Vagina (tissue), 2 donors: ENCODE results near the gene MPND. TPM values are rescaled to one million over a fixed set of nuclear protein-coding genes. Genes with fewer than 3 reads are reported as not detected.

Experiments used
- DNase-seq, 2 donors: peaks; one replicate each; pipeline ENCODE4 v3.0.0-alpha.2; 2017; ENCODE audit errors: extremely low spot score in 2 of 2
- H3K27ac ChIP-seq: fragments of 200-600 bp; sonication (generic); one replicate; pipeline ENCODE4 v1.5.1; 2019
- H3K27me3 ChIP-seq: fragments of 200-600 bp; sonication (generic); one replicate; pipeline ENCODE4 v1.5.1; 2019
- H3K36me3 ChIP-seq, 2 donors: fragments of 200-600 bp; sonication (generic); one replicate each; pipeline ENCODE4 v1.5.1; 2017 to 2019
- H3K4me1 ChIP-seq: fragments of 200-600 bp; sonication (generic); one replicate; pipeline ENCODE4 v1.5.1; 2019
- H3K4me3 ChIP-seq, 2 donors: fragments of 200-600 bp; sonication (generic); 1 replicate in 1 of 2; 2 replicates in 1 of 2; pipeline ENCODE4 v1.5.1; 2016 to 2019
- H3K9me3 ChIP-seq: fragments of 200-600 bp; sonication (generic); one replicate; pipeline ENCODE4 v1.5.1; 2019
- CTCF ChIP-seq, 3 experiments: fragments of 450-650 bp in 2 of 3; fragments of 200-600 bp in 1 of 3; sonication (generic) in 1 of 3; IDR thresholded peaks; one replicate each; pipeline ENCODE4 v1.5.1; 2017 to 2019; ENCODE audit warnings: antibody characterized with exemption in 3 of 3, mild to moderate bottlenecking in 2 of 3, moderate library complexity in 2 of 3
- POLR2A ChIP-seq, 2 donors: fragments of 450-650 bp; IDR thresholded peaks; one replicate each; pipeline ENCODE4 v1.6.1; 2017; ENCODE audit warnings: antibody characterized with exemption in 2 of 2, mild to moderate bottlenecking in 2 of 2, moderate library complexity in 2 of 2
- POLR2AphosphoS5 ChIP-seq, 2 donors: sonication (generic); formaldehyde crosslinking; IDR thresholded peaks; one replicate each; pipeline ENCODE4 v1.9.0; 2017; ENCODE audit warnings: antibody characterized with exemption in 2 of 2, mild to moderate bottlenecking in 2 of 2, low read depth in 1 of 2; ENCODE audit not compliant: insufficient read depth in 1 of 2
- intact Hi-C: fragments of 100-400 bp; cut with DNase I; formaldehyde crosslinking; loops from one replicate; pipeline ENCODE4 v1.15.1; 2023
- total RNA-seq: library from RNA; depleted of rRNA; stranded (reverse); fragments of >200 nt; gene quantifications from one replicate; pipeline ENCODE4 v1.2.3, GENCODE V29; 2016

MPND gene
- total RNA-seq, 1 donor from 2014 or later, result 10.1 TPM

DNA sequence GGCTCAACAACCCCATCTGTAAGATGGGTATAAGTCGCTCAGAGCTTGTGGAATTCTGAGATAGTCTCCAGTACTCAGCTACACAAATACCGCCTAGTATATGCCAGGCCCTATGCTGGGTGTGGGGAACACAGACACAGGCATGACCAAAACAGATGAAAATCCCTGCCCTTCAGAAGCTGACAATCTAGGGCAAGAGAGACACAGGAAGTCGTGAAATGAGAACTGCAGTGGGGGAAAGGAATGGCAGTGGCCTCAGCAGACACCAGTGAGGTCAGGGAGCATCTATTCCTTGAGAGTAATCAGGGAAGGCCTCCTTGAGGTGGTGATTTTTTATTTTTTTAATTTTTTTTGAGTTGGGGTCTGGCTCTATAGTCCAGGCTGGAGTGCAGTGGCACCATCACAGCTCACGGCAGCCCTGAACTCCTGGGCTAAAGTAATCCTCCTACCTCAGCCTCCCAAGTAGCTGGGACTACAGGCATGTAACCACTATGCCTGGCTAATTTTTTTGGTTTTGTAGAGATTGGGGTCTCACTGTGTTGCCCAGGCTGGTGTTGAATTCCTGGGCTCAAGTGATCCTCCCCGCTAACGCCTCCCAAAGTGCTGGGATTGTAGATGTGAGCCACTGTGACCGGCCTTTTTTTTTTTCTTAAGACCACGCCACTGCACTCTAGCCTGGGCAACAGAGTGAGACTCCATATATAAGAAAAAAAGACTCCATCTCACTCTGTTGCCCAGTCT is 44.4 kb upstream of the MPND start:
- H3K4me3 ChIP-seq, result no peak overlapping the region
- no peaks in the 10 kb centered on the region for H3K4me1 ChIP-seq
- no peaks in the 10 kb centered on the region for H3K36me3 ChIP-seq
- no peak for TF ChIP-seq CTCF (IDR thresholded peaks at IDR 0.05)
- TF ChIP-seq POLR2AphosphoS5 (IDR thresholded peaks at IDR 0.05; ENCODE audit: insufficient read depth in 1 of 2, low read depth in 1 of 2), result no peak
- TF ChIP-seq POLR2A (IDR thresholded peaks at IDR 0.05), result no peak
- H3K9me3 ChIP-seq, result no peaks in the 10 kb centered on the region
- intact Hi-C loops, result no loop called here
- no peak overlapping the region for H3K27ac ChIP-seq
- no peaks in the 10 kb centered on the region for H3K27me3 ChIP-seq
- DNase-seq, result no peak

DNA sequence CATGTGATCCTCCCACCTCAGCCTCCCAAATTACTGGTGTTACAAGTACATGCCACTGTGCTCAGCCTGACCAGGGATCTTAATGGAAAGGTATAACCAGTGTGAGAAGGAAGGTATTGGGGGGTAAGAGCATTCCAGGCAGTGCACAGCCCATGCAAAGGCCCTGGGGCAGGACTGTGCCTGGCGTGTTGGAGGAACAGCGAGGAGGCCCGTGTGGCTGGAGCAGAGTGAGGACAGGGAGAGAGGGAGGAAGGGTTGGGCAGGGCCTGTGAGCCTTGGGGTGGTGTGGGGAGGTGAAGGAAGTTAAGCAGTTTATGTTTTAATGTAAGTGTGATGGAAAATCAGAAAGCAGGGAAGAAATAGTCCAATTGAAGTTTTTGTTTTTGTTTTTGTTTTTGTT is 42.8 kb upstream of the MPND start:
- Histone ChIP-seq H3K4me1 (no peaks in the 10 kb centered on the region), H3K9me3 (no peaks in the 10 kb centered on the region), H3K27ac (no peak overlapping the region), H3K27me3 (no peaks in the 10 kb centered on the region), H3K4me3 (no peak overlapping the region), H3K36me3 (no peaks in the 10 kb centered on the region)
- intact Hi-C loops, result no loop called here
- no peak for DNase-seq
- TF ChIP-seq POLR2A (IDR thresholded peaks at IDR 0.05) (no peak), POLR2AphosphoS5 (IDR thresholded peaks at IDR 0.05; ENCODE audit: insufficient read depth in 1 of 2, low read depth in 1 of 2) (no peak), CTCF (IDR thresholded peaks at IDR 0.05) (no peak)

DNA sequence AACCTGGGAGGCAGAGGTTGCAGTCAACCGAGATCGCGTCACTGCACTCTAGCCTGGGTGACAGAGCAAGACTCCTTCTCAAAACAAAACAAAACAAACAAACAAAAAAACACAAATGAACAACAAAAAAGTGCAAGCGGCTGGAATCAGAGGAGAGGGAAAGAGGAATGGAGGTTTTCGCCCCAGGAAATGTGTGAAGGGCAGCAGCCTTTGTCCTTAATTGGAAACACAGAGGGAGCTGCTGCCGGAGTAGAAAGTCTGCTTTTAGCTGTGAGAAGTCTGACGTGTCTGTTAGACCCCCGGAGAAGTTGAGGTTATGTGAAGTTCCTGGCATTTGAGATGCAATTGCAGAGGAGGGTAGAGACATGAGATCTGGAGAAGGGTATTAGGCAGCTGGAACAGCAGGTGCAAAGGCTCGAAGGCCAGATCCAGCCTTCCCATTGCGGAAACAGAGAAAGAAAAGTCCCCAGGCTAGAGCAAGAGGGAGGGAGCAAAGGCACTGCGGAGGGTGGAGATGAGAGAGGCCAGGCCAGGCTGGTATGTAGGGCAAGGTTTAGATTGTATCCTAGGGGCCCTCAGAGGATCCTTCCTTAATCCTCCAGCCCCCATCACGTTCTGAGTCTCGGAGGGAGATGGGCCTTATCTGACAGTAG is 41.6 kb upstream of the MPND start:
- Histone ChIP-seq H3K36me3 (no peaks in the 10 kb centered on the region), H3K9me3 (no peaks in the 10 kb centered on the region), H3K27ac (no peak overlapping the region), H3K27me3 (no peaks in the 10 kb centered on the region), H3K4me1 (no peaks in the 10 kb centered on the region), H3K4me3 (no peak overlapping the region)
- intact Hi-C loops, result no loop called here
- DNase-seq, result no peak
- TF ChIP-seq POLR2AphosphoS5 (IDR thresholded peaks at IDR 0.05; ENCODE audit: insufficient read depth in 1 of 2, low read depth in 1 of 2) (no peak), CTCF (IDR thresholded peaks at IDR 0.05) (no peak), POLR2A (IDR thresholded peaks at IDR 0.05) (no peak)

DNA sequence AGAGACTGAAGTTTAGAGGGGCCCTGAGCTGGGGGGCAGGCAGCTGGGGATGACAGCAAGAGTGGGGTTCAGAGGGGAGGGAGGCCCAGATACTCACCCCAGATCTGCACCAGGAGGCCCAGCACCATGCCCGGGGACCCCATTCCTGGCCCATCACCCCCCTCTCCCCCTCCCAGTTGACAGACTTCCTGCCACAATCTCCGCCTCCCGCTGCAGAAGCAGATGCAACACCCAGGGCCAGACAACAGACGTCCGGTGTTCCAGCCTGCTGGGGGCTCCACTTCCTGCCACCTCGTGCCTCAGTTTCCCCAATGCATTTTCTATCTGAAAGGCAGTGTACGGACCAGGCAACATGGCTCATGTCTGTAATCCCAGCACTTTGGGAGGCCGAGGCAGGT is 41.1 kb upstream of the MPND start, which contains the start of gene TMIGD2:
TMIGD2 (minus strand) TSS at position 147 of the 398 bp plus-strand sequence; CDS start at position 143, 4 bp downstream.
- no peak within 1 kb of the TSS for H3K4me3 ChIP-seq
- H3K4me1 ChIP-seq, result no peaks in the 10 kb centered on the region
- TF ChIP-seq POLR2A (IDR thresholded peaks at IDR 0.05) (no peak), CTCF (IDR thresholded peaks at IDR 0.05) (no peak), POLR2AphosphoS5 (IDR thresholded peaks at IDR 0.05; ENCODE audit: insufficient read depth in 1 of 2, low read depth in 1 of 2) (no peak)
- no peaks in the 10 kb centered on the region for H3K9me3 ChIP-seq
- no peaks in the 10 kb centered on the region for H3K36me3 ChIP-seq
- DNase-seq, result no peak
- no peaks in the 10 kb centered on the region for H3K27me3 ChIP-seq
- intact Hi-C loops, result no loop called here
- H3K27ac ChIP-seq, result no peak within 1 kb of the TSS
